ENCODE data around the gene TBC1D8.

The TBC1D8 gene

GRCh38 chr2:100972452-100972851 is 178.7 kb downstream of the TBC1D8 start:
- no peak overlapping the region for H3K4me3 ChIP-seq (ENCODE audit: low read length)
- no peaks in the 10 kb centered on the region for H3K79me2 ChIP-seq (ENCODE audit: control insufficient read depth, low read length)
- H3K4me2 ChIP-seq (ENCODE audit: low read length): no peak overlapping the region
- no peak for TF ChIP-seq EZH2phosphoT487 (IDR thresholded peaks at IDR 0.05; ENCODE audit: borderline replicate concordance, low read length)
- TF ChIP-seq, protein P1, sequence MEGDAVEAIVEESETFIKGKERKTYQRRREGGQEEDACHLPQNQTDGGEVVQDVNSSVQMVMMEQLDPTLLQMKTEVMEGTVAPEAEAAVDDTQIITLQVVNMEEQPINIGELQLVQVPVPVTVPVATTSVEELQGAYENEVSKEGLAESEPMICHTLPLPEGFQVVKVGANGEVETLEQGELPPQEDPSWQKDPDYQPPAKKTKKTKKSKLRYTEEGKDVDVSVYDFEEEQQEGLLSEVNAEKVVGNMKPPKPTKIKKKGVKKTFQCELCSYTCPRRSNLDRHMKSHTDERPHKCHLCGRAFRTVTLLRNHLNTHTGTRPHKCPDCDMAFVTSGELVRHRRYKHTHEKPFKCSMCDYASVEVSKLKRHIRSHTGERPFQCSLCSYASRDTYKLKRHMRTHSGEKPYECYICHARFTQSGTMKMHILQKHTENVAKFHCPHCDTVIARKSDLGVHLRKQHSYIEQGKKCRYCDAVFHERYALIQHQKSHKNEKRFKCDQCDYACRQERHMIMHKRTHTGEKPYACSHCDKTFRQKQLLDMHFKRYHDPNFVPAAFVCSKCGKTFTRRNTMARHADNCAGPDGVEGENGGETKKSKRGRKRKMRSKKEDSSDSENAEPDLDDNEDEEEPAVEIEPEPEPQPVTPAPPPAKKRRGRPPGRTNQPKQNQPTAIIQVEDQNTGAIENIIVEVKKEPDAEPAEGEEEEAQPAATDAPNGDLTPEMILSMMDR (IDR thresholded peaks at IDR 0.05; ENCODE audit: low read depth, low read length, poor library complexity, severe bottlenecking): no peak
- H3K36me3 ChIP-seq (ENCODE audit: control insufficient read depth, low read length): no peaks in the 10 kb centered on the region
- H3K4me1 ChIP-seq (ENCODE audit: control insufficient read depth, low read length): peaks cover 9% of the 10 kb centered on the region
- no peaks in the 10 kb centered on the region for H3K9me3 ChIP-seq (ENCODE audit: control insufficient read depth, insufficient read depth, low read length)
- 0 out of 2 replicates have a peak, but pooled peaks cover 1% of the 10 kb centered on the region for H3K27me3 ChIP-seq (ENCODE audit: control insufficient read depth, low read length)
- no peaks in the 10 kb centered on the region for H3K9me2 ChIP-seq (replicated peaks; ENCODE audit: control insufficient read depth, low read length)
- no peaks in the 10 kb centered on the region for H3F3A ChIP-seq (ENCODE audit: control insufficient read depth, insufficient read depth)
- no peak overlapping the region for H3K27ac ChIP-seq (ENCODE audit: low read depth, low read length)
- H4K20me1 ChIP-seq (ENCODE audit: control insufficient read depth, insufficient read depth, low read depth, low read length): no peaks in the 10 kb centered on the region

DNA sequence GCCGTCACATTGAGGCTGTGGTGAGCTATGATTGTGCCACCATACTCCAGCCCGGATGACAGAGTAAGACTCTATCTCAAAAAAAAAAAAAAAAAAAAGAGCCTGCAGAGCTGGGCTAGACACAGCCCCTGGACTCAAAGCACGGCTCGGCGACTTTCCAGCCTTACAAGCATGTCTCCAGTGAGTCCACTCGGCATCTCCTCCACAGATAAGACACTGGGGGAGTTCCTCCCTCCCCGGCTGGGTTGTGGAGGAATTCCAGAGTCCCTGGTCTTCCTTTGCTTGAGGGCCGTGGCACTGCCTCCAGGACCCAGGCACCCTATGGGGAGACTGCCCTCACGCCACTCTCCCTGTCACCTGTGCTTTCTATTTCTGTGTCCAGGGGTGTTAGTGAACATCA is 180.0 kb downstream of the TBC1D8 start:
- Histone ChIP-seq H3F3A (ENCODE audit: control insufficient read depth, insufficient read depth) (no peaks in the 10 kb centered on the region), H3K27me3 (ENCODE audit: control insufficient read depth, low read length) (no peaks in the 10 kb centered on the region), H3K9me3 (ENCODE audit: control insufficient read depth, insufficient read depth, low read length) (no peaks in the 10 kb centered on the region), H4K20me1 (ENCODE audit: control insufficient read depth, insufficient read depth, low read depth, low read length) (no peaks in the 10 kb centered on the region), H3K9me2 (replicated peaks; ENCODE audit: control insufficient read depth, low read length) (no peaks in the 10 kb centered on the region), H3K4me1 (ENCODE audit: control insufficient read depth, low read length) (no peaks in the 10 kb centered on the region), H3K4me3 (ENCODE audit: low read length) (no peak overlapping the region), H3K79me2 (ENCODE audit: control insufficient read depth, low read length) (no peaks in the 10 kb centered on the region), H3K4me2 (ENCODE audit: low read length) (no peak overlapping the region), H3K27ac (ENCODE audit: low read depth, low read length) (no peak overlapping the region), H3K36me3 (ENCODE audit: control insufficient read depth, low read length) (no peaks in the 10 kb centered on the region)
- TF ChIP-seq, protein P1 (IDR thresholded peaks at IDR 0.05; ENCODE audit: low read depth, low read length, poor library complexity, severe bottlenecking): no peak
- TF ChIP-seq EZH2phosphoT487 (IDR thresholded peaks at IDR 0.05; ENCODE audit: borderline replicate concordance, low read length): no peak

DNA sequence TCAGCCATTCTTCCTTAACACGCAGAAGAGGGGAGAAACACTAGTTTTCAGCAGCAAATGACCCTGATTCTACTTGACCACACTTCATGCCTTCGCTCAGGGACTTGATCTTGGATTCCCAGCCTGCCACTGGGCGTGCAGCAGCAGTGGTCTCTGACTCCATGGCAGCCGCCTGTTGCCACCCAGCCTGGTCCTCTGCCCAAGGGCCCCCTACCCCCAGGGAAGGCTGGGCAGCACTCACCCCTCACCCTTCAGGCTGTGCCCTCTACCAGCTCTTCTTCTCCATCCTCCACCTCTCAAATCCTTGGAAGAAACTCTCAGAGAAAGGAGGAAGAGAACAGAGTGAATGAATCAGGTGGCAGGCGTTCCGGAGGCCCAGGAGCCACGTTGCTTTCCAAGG is 181.2 kb downstream of the TBC1D8 start:
- Histone ChIP-seq H3K27ac (ENCODE audit: low read depth, low read length) (no peak overlapping the region), H3F3A (ENCODE audit: control insufficient read depth, insufficient read depth) (no peaks in the 10 kb centered on the region), H3K9me3 (ENCODE audit: control insufficient read depth, insufficient read depth, low read length) (no peaks in the 10 kb centered on the region), H3K27me3 (ENCODE audit: control insufficient read depth, low read length) (no peaks in the 10 kb centered on the region), H3K79me2 (ENCODE audit: control insufficient read depth, low read length) (no peaks in the 10 kb centered on the region), H3K4me3 (ENCODE audit: low read length) (no peak overlapping the region), H3K9me2 (replicated peaks; ENCODE audit: control insufficient read depth, low read length) (no peaks in the 10 kb centered on the region), H3K4me1 (ENCODE audit: control insufficient read depth, low read length) (no peaks in the 10 kb centered on the region), H3K36me3 (ENCODE audit: control insufficient read depth, low read length) (no peaks in the 10 kb centered on the region), H4K20me1 (ENCODE audit: control insufficient read depth, insufficient read depth, low read depth, low read length) (no peaks in the 10 kb centered on the region), H3K4me2 (ENCODE audit: low read length) (no peak overlapping the region)
- TF ChIP-seq EZH2phosphoT487 (IDR thresholded peaks at IDR 0.05; ENCODE audit: borderline replicate concordance, low read length): no peak
- TF ChIP-seq, protein P1 (IDR thresholded peaks at IDR 0.05; ENCODE audit: low read depth, low read length, poor library complexity, severe bottlenecking): no peak

Measured in DOHH2 (cell line).